OCI-M2 (cell line): Measurements from ENCODE around the gene LRRC3.

Experiments
- DNase-seq: peaks from one replicate; lab custom pipeline; 2025; ENCODE audit not compliant: unreplicated experiment; lab: John Stamatoyannopoulos, UW

The LRRC3 gene

GRCh38 chr21:44423941-44424607, 31.2 kb upstream of the LRRC3 start:
- no peak for DNase-seq

GRCh38 chr21:44424608-44425306, 30.6 kb upstream of the LRRC3 start:
- no peak for DNase-seq

GRCh38 chr21:44425307-44425894, 29.9 kb upstream of the LRRC3 start:
- DNase-seq: no peak

DNA sequence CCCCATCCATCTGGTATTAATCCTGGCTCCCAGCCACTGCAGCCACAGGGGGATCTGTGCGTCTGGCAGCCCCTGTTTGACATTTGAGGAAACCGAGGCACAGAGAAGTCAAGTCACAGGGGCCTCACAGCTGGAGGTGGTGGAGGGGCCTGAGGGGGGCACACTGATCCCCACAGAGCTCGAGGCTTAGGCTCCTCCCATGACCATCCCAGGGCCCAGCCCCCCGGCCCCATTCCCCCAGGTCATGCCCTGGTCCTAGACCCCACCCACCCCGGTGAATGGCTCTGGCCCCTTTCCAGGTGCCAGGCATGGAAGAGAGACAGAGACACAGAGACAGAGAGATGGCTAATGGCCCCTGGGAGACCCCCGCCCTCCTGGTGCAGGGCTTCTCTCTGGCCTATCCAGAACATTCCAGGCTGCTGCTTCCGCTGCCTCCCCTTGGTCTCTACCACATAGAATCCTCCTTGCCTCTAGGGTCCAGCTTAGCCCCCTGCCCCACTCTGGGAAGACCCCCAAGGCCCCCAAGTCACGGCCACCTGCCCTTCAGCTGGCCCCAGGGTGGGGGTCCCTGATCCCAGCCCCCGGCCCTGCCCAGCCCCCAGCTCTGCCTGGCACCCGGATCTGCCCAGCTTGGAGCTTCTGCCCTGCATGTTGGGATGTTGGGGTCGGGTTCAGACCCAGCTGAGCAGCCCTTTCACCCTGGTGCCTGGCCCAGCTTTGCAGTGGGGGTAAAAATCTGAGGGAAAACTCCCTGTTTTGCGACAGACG, 29.2 kb upstream of the LRRC3 start:
- DNase-seq: no peak

DNA sequence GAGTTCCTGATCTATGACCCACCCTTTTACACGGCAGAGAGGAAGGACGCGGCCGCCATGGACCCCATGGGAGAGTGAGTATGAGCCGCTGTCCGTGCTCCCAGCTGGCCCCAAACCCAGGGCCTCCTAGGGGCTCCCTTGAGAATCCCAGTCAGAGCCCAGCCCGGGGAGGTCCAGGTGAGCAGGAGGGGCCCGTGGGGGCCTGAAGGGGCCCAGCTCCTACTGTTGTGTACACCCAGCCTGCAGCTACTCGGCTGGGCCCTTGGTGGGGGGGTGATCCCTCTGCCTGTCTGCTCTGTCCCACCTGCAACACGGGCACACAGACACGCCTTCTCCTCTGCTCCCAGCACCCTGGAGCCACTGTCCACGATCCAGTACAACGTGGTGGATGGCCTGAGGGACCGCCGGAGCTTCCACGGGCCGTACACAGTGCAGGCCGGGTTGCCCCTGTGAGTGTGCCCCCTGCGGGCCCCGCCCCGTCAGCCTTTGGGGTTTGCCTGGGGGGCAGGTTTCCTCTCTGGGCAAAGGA, 28.6 kb upstream of the LRRC3 start:
- no peak for DNase-seq

DNA sequence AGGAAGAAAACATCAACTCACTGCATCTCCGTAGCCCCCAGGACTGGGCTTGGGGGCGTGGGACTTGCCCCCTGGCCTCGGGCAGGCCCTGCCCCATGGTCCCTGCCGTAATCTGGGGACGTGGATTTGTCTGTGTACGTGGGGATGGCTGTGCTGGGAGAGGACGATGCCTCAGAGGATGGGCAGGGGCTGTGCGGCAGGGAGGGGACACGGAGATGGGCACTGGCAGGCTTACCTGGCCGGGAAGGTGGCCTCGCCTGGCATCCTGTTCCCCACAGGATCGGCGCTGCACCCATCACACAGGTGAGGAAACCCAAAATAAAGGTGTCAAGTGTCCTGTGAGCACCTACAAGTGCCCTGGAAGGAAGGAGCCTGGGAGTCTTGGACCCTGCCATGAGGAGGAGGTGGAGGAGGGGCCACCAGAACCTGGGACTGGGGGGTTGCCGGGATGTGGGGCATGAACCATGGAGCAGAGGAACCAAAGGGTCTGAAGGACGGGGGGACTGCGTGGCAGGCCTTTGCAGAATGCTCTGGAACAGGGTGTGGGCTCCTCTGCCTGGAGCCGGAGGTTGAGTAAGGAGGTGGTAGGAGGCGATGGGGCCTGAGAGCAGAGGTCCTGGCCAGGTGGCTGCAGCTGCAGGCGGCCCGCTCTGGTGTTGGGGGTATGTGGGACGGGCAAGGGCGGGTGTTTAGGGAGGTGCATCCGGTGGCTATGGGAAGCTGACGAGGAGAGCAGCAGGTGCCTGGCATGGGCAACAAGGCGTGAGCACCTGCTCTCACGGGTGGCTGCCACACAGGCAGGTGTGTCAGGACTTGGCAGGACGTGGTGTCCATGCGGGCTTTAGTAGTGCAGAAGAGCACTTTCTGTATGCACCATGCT, 27.8 kb upstream of the LRRC3 start:
- DNase-seq: no peak

GRCh38 chr21:44428281-44428960, 26.9 kb upstream of the LRRC3 start:
- DNase-seq: no peak

DNA sequence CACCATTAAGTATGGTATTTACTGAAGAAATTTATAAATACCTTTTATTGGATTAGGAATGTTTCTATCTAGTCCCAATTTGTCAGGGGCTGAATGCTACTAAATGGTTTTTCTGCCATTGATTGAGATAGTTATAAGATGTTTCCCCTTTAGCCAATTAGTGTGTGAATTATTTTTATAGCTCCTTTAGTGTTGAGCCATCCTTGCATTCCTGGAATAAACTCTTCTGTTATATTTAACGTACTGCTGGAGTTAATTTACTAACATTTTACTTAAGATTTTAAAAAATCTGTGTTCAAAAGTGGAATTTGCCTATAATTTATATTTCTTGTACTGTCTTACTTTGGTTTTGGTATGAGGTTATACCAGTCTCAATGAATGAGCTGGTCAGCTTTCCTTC, 25.4 kb upstream of the LRRC3 start:
- no peak for DNase-seq

DNA sequence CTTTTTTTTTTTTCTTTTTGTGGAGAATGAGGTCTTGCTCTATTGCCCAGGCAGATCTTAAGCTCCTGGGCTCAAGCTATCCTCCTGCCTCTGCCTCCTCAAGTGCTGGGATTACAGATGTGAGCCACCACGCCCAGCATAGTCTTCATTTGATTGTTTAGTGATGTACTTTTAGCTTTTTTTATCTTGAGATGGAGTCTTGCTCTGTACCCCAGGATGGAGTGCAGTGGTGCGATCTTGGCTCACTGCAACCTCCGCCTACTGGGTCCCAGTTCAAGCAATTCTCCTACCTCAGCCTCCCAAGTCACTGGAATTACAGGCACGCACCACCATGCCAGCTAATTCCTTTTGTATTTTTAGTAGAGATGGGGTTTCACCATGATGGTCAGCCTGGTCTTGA, 24.0 kb upstream of the LRRC3 start:
- DNase-seq: no peak

DNA sequence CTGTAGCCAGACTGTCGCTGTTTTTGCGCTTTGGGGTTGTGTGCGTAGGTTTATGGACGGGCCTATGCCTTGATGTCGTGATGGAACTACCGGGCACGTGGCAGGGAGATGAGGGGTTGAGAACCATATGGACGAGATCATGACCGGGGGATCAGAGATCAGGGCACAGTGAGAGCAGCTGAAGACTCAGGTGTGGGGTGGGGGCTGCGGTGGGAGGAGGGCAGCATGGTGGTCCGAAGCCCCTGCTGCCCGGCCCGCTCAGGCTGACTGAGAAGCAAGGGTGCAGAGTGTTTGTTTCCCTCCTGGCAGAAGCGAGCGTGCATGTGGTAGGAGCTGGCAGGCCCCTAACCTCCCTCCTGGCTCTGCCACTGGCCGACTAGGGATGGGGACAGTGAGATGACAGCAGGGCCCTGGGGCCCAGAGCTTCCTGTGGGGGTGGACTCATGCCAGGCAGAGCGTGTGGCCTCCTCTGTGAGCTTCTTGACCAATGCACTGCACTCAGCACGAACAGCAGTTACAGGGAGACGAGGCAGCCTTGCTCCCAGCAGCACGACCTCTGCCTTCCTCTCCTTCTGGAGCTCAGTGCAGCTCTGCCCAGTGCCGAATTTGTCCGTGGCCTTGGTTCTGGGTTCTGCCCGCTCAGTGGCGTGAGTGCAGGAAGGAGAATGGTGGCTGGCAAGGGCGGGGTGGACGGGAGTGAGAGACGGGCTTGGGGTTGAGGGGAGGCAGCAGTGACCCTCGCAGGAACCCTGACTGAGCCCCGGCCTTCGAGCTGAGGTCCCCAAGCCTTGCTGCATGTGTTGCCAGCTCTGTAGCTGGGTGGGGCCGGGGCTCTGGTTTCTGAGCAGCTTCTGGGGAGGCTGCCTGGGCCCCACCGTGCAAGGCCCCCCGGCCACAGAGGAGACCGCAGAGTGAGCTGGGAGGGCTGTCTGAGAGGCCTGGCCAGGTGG, 22.2 kb upstream of the LRRC3 start:
- no peak for DNase-seq

- DNase-seq: no peak
These were observed 21.3 kb upstream of the LRRC3 start for GRCh38 chr21:44433791-44434567.

DNA sequence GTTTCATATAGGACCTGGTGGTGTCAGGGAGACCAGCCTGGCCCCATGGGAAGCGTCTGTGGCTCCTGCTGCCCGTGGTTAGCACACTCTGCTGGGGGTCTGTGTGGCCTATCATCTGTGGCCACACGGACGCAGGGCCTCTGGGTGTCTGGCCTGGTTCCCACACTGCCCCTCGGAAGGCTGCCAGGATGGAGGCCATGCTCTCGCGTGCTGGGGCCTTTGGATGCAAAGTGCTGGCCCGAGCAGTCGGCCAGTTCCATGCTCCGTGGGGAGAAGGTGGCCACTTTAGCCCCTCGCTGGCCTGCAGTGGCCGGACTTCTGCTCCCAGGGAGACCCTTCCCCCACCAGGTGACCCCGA, 20.8 kb upstream of the LRRC3 start:
- no peak for DNase-seq

DNA sequence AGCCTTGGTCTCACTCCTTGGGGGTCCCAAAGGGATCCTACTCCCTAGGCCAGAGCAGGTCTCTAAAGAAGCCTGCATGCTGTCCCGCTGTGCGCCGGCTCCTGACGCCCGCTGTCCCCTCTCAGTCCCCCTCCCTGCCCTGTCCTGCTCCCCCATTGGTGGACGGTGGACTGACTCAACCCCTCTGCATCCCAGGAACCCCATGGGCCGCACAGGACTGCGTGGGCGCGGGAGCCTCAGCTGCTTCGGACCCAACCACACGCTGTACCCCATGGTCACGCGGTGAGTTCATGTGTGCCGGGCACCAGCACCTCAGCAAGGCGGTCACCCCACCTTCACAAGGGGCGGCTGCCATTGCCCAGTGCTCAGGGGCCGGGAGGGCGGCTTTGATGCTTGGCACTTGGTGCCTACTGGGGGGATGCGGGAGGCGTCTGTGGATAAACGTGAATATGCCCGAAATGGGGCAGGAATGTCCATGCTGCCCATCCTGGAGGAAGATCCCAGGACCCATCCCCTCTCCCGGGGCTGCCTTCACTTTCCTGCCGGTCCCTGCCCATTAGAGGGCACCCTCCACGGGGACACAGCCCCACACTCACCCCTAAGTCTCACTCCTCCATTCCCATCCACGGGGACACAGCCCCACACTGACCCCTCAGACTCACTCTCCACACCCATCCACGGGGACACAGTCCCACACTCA, 20.2 kb upstream of the LRRC3 start:
- DNase-seq: no peak

DNA sequence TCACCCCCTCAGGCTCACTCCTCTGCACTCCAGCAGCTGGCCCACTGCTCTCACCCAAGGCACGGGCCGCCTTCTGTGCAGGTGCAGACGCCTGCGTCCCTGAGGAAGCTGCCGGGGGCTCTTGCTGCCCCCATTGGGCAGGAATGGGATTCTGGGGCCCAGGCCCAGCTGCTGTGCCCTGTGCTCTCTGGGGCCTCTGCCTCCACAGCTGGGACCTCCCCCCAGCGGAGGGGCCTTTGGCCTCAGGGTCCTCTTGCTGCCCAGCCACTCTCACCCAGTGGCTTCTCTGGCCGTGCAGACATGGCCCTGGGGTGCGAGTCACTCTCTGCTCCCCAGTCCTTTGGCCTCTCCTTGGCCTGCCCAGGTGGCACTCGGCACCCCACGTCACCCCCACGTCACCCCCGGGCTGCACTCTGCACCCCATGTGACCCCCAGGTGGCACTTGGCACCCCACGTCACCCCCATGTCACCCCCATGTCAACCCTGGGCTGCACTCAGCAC, 19.1 kb upstream of the LRRC3 start:
- no peak for DNase-seq

- no peak for DNase-seq
These were observed 18.4 kb upstream of the LRRC3 start for GRCh38 chr21:44436958-44437357.

- no peak for DNase-seq
These were observed 18.0 kb upstream of the LRRC3 start for GRCh38 chr21:44437371-44437695.

- DNase-seq: no peak
These were observed 17.4 kb upstream of the LRRC3 start for GRCh38 chr21:44437696-44438431.
